NCI-H1694 (cell line): ENCODE results near the gene REC114.
A peak's percentile ranks its signal among the peaks of the same experiment; 100 is the strongest.
"Not testable (repeated sequence)": the region's sequence is repeated elsewhere in the genome, so short reads cannot be mapped to it uniquely, and the experiment has no call there.

Experiments used
- DNase-seq: peaks from one replicate; lab custom pipeline; 2025; lab: John Stamatoyannopoulos, UW

The REC114 gene

DNA sequence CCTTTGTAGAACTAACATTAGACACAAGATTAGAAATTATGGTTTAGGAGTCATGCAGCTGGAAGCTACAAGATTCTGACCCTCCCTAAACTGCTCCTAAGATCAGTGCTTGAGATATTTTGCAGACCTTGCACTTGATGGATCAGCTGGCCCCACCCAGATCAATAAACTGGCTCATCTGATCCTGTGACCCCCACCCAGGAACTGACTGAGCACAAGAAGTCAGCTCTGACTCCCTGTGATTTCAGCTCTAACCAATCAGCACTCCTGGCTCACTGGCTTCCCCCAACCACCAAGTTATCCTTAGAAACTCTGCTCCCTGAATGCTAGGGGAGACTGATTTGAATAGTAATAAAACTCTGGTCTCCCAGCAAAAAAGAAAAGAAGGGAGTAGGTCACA, 134.6 kb downstream of the REC114 start:
- not testable (repeated sequence) for DNase-seq

DNA sequence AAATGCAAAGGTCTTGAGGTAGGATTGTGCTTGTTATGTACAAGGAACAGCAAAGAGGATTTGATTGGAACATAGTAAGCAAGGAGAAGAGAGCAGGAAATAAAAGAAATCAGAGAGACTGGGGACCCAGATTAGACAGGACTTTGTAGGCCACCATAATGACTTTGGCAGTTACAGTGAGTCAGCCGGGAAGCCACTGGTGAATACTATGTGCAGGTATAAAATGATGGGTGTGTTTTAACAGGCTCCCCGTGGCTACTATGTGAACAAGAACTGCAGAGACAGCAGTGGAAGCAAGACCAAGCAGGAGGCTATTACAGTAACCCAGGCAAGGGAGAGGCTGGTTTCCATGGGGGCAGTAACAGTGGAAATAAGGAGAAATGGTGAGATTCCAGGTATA, 135.1 kb downstream of the REC114 start:
- no peak for DNase-seq

DNA sequence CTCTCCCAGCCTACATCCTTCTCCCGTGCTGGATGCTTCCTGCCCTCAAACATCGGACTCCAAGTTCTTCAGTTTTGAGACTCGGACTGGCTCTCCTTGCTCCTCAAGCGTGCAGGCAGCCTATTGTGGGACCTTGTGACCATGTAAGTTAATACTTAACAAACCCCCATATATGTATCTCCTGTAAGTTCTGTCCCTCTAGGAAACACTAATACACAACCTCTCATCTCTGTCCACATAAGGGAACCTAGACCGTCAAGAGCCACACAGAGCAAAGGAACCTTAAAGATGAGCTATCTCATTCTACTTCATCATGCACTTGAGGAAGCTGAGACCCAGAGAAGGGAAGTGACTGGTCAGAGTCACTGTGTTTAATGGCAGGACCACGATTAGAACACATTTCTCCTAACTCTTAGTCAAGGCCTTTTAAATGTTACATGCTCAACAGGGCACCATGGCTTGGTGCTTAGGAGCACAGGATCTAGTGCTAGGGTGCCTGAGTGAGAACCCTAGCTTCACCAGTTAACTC, 140.0 kb downstream of the REC114 start:
- DNase-seq, result no peak

DNA sequence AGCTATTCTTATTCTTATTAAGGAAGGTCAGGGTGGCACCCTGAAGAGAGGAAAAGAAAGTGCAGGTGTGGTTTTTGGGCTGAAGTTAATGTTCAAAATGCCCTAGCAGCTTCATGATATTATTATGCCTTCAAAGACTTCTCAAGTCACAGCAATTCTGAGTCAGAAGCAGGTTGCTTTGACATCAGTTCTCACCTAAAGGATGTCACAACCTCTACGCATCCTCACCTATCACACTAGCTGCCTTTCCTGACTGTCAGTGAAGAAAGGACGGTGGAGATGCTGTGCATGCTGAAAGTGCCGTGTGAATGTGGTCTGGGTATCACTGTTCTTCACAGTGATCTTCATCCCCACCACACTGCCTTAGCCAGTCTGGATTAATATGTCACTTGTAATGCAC, 140.6 kb downstream of the REC114 start:
- DNase-seq, result no peak

DNA sequence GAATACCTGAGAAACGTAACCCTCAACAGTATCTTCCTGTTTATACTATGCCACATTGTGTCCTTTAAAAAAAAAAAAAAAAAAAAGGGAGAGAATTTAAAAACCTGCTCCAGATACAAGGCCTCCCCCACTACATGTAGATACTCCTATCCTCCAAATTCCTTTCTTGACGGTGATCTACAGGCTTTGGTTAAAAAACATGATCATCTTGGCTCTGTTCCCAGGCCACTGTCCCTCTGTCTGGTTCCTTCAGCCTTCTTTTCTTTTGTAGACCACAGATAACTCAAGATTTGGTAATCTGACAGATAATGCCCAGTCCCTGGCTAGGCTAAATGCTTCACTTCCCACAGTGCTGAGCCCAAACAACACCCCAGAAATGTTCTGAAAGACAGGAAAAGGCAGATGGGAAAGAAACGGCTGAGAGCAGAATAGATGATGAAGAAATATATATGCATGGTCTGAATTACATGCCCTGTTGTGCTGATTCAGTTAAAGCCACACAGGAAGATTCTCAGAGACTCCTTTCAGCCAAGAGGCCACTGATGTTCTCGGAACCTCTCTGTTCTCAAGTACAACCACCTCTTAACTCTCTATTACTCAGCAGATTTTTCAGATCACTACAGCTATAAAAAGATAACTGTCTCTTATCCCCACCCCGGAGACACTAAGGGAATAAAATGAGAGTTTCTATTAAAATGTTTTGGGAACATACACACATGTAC, 141.9 kb downstream of the REC114 start:
- DNase-seq, result no peak

DNA sequence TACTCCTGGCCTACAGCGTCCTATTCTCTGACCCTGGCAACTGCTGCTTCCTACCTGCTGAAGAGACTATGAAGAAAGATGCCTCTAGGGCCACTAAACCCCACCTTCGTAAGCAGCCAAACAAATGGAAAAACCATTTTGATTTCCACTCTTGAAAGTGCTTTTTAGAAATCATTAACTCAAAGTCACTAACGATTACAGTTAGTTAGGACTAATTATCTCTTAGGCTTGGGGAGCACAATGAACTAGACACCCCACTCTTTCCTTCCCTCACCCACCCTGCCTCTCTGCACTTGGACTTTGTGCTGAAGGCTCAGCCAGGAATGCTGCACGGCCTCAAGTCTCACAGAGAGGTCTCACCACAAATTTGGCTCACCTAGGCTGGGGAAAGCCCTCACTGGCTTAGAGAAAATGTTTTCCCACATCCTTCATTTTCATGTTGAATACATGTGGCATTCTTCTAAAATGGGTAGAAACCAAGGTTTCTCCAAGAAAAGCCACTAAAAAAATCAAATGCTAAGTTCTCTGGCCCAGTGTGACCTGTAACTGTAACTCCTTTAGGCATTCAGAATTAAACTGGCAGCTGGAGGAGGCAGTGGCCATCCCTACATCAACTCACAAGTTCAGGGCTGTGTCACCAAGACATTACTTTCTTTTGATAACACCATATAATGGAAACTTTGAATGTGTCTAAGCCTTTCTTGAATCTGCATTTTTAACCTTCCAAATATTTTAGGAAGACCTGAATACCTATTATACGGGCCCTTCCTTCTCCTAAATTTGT, 143.1 kb downstream of the REC114 start:
- no peak for DNase-seq

DNA sequence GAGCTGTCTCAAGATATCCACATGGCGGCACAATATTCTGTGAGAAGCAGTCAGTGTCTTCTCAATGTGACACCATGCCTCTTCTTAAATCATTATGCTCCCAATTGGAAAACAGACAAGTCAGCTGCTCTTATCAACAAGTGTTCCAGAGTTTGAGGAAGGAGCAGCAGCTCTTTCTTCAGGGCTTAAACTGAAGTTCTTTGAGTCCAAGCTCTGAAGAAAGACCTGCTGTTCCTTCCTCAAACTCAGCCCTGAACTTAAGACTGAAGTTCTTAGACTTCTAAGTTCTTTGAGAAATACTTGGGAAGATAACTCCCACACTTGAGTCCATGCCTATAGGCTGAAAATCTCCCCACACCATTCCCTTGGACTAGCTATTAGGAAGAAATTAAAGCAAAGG, 146.8 kb downstream of the REC114 start:
- no peak for DNase-seq

DNA sequence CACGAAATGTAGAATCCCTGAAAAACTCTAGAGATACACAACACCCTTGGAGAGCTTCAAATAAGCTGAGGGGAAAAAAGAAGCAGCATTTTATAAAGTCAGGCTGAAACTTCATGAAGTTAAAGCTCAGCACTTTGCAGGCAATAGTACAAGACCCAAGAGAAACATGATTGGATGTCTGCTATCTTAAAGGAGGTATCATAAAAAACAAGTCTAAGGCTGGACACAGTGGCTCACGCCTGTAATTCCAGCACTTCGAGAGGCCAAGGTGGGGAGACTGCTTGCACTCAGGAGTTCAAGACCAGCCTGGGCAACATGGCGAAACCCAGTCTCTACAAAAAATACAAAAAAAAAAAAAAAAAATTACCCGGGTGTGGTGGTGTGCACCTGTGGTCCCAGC, 147.3 kb downstream of the REC114 start:
- DNase-seq, result no peak

DNA sequence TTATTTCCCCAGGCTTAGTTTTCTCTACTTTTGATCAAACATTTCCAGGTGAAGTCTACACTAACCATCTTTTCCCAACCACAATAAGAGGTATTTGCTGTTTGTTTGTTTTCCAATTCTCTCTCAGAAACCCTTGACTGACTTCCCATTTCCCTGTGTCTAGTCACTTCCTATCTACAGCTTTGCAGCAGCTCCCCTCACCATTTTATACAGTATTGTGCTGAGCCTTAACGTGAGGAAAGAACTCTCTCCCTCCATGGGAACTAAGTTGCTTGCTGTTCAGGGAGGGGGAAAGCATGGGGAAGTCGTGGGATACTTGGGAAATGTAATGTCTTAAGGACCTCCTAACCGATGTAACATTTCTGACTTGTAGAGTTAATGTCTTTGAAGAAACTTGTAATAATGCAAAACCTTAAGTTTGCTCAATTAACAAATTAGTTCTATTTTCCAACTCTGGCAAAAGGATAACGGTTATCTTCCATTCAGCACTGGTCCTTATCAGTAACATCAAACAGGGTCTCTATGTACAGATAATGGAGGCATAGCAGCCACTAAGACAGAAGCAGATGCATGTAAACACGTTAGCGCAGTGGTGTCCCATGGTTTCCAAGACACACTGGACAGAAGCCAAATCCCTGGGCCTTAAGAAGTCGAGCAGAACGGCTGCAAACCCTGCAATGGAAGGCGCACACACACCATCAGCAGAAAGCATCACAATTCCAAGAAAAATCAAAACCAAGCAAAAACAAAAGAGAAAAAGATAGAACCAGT, 150.5 kb downstream of the REC114 start:
- DNase-seq, result no peak

DNA sequence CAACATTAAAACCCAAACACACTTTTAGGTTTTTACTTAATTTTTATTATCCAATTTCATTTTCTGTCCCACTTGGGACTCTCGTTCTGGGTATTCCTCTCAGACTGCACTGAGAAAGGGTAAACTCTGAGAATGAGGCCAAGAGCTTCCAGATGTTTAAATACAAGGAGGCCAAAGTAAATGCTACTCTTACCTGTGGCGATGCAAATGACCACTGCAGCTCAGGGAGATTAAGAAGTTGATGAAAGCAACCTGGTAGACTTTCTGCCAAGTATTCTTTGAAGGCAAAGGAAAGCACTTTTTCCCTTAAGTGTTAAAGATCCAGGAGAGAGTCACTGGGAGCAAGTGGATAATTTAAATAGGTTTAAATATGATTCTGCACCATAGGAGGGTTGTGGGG, 151.1 kb downstream of the REC114 start:
- no peak for DNase-seq

DNA sequence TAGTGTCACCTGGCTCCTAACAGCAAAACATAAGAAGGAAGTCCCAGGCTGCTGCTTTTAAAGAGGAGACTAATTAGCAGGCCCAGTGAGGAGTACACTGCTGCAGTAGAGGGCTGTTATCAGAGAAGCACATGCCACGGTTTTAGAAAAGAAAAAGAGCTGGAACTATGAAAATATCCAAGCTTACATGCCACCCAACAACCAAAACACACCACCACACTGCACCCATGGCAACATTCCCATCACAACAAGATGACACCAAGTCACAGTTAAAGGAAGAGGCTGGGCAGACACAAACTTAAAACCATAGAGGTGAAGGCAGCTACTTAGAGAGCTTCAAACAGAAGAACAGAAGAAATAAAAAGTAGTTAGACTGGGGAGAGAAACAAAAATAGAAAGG, 153.2 kb downstream of the REC114 start:
- DNase-seq, result no peak

DNA sequence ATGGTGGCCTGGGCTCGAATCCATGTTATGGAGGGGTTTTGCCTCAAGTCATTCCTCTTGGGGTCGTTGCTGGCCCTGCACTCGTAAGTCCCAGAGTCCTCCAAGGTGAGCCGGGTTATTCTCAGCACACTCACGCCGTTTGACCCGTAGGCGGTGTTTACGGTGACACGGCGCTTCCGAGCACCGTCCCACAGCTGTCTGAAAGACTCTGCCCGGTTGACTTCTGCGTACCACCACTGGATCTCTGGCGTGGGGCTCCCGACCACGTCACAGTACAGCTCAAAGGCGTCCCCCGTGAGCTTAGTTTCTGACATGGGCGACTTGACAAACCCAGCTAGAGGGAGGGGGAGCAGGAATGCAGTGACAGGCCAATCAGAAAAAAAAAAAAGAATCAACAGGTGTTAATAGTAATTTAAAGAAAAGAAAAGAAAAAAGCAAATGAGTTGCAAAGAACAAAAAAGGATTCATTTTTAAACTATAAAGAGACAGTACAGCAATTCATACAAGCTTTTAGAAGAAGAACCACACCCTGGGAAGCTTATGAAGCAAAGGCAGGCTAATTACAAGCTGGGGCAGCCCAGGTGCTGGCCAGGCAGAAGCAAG, 154.2 kb downstream of the REC114 start:
- DNase-seq, result no peak

DNA sequence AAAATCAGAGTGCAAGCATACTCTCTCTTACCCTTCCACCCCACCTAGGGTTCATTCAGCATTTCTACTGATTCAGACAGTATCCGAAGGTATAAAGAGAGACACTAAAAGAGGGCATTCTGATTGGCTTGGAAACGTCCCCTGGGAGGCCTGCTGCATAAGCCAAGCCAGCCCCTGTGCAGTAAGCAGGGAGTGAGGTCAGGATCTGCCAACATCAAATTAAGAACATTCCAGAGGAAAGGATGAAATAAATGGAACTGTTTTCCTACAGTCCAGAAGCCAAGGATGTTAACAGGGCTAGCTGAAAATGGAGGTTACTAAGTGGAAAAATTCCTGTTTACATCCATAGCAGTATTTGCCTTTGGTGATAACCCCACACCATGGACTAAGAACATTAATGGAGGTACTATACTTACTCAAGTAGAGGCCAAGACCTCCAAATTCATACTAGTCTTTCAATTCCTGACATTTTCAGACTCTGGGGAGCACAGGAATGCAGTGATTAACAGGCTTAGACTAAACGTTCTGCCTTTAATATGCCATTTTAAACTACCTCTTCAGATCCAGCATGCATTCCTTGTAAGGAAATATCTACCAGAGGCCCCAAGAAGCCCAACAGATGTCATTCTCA, 155.7 kb downstream of the REC114 start:
- DNase-seq, result no peak

DNA sequence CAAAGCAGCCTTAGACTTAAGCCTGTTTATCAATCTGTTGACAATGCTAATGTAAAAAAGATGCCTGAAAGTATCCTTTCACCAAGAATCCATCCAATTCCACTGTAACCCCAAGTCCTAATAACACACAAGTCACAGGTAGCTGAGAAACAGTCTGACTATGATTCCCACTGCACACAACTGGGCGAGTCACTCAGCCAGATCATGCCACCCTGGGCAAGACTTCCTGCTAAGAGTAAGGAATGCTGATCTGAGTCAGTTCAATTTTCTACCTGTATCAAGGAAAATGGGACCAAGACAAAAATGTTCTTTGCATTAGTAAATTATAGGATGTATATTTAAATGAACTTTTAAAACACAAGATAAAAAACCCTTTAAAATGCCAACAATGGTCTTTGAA, 157.0 kb downstream of the REC114 start:
- no peak for DNase-seq

DNA sequence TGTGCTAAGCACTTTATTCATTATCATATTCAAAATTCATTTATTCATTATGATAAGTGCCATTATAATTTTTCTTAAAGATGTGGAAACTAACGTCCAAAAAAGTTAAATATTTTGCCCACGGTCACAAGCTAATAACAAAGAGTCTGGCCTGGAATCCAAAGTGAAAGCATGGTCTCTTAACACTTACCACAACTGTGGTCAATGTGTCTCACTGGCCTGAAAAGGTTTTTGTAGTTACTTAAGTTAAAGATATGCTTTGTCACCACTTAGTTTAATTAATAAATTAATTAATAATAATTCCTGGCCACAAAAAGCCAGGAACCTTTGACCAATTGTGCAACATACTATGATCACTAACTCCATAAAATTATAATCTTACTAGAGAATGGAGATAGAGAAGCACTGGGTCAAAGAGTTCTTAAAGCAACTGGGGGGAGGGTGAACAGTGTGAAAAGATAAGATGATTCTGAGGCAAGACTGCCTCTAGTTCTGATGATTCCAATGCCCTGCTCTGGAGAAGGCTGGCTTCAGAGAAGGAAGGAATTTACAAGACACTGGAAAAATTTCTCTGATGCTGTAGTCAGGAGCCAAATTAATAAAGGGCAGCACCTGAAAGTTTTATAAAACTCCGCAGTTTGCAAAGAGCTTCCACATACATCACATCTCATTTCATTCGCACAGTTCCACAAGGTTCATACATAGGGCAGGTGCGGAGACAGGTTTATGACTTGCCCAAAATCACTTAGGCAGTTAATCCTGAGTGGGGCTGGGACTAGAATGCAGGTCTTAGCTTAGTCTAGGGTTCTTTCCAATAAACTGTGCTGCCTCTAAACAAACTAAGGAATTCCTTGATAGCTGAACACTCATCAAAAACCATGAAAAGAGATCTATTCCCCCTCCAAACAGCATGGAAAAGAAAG, 157.7 kb downstream of the REC114 start:
- no peak for DNase-seq

DNA sequence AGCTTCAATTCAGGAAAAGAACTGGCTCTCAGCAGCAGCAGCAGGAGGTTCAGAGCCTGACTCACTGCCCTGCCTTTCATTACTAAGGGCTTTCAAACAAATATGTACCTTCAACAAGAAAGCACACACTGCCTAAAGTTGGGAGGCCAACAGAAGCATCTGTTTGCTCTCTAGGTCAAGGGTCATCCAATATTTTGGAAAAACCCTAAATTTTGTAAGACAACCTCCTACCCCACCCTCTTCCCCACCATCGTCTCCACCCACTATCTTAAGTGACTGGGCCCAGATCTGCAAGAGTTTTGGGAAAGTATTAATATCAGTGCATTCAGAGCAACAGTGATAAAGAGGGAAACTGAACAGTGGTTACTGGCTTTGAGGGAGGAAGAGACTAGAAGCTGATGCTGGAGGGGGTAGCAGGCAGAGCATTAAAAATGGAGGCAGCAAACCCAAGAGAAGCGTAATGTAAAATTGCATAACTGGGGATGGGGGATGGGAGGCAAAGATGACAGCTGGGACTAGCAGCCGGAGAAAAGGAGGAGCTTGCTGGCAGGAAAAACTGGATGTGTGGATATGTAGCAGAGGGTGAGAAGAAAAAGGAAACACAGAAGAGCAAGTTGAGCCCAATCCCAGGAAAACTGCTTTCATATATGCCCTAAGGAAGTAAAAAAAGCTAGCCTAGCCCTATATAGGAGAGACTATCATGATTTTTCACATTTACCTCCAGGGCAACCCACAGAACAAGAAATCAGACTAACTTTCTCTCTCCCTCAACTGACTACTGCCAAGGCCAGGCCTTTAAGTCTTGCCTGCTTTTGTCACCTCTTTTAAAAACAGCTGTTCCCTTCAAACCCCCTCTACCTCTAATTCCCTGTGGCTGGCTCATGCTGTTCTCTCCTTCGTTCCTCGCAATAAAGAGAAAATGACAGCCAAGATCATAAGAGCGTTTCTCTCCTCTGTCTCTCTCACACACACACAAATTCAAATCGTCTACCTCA, 158.8 kb downstream of the REC114 start:
- peak; percentile 54 for DNase-seq

DNA sequence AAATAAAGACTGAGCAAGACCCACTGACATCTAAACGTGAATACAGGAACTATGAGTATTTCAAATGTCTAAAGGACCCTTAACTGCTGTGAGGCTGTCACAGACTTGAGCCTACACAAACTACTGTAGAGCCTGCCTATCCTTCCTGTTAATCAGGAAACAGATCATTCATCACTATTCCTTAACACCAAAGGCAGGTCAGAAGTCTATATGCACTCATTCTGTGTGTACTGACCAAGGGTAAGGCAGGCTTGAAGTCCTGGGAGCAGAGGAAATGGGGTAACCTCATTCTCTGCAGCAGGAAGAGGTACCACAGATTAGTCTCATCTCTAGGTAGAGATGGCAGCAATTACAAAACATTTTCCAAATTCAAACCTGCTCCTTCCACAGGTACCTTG, 159.5 kb downstream of the REC114 start:
- DNase-seq, result no peak

DNA sequence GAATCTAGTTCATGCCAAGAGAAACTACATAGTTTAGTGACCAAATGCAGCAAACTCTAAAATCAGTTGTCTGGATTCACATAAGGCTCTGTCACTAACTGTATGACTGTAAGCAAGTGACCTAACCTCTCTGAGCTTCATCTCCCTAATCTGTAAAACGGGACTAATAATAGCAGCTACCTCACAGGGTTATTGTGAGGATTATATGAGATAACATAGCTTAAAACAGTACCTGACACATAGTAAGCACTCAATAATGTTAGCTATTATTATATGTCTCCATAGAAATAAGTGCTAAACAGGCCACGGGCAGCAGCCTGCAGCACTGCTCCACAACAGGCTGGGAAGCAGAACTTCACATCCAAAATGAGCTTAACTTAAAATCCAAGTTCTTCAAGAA, 160.0 kb downstream of the REC114 start:
- no peak for DNase-seq

DNA sequence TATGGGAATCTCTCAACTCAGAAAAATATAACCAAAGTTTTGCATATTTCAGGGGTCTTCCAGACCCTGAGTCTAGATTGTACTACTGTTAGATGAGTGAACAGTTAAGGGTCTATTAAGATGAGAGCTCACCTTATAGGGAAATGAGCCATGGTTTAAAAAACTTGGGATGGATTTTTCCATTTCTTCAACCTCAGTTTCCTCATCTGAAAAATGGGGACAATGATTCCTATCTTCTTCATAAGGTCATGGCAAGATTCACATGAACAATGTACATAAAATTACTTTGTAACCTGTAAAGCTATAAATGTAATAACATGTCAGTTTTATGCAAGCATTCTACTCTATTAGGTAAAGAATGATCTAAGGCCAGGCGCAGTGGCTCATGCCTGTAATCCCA, 161.5 kb downstream of the REC114 start:
- DNase-seq, result no peak
